22Rv1 (cell line): ENCODE measurements around the gene GALC.

Experiments
- CTCF ChIP-seq: fragments of 450-650 bp; IDR thresholded peaks from 2 replicates; pipeline ENCODE4 v1.5.1; 2017; ENCODE audit warnings: mild to moderate bottlenecking
- ZFX ChIP-seq: fragments of 450-650 bp; IDR thresholded peaks from 2 replicates; pipeline ENCODE4 v1.6.1; 2017; ENCODE audit warnings: antibody characterized with exemption, borderline replicate concordance

GRCh38 chr14:88016768-88017167 is 23.8 kb upstream of the GALC start:
- TF ChIP-seq CTCF (no peak), ZFX (no peak)
